Transverse colon (tissue), 4 donors: ENCODE measurements around the gene C8A. TPM values are rescaled to one million over a fixed set of nuclear protein-coding genes. Genes with fewer than 3 reads are reported as not detected.

Experiments used
- DNase-seq: peaks from one replicate; pipeline ENCODE4 v3.0.0-alpha.2; 2019
- H3K27ac ChIP-seq, 4 donors: fragments of 200-600 bp; sonication (generic); 2 replicates each; pipeline ENCODE4 v1.5.1; 2016 to 2018; ENCODE audit warnings: inconsistent platforms in 4 of 4
- H3K27me3 ChIP-seq: fragments of 200-600 bp; sonication (generic); 2 replicates; pipeline ENCODE4 v1.5.1; 2017; ENCODE audit warnings: inconsistent platforms
- H3K36me3 ChIP-seq, 4 donors: fragments of 200-600 bp; sonication (generic); 2 replicates each; pipeline ENCODE4 v1.5.1; 2017 to 2019; ENCODE audit warnings: inconsistent platforms in 4 of 4
- H3K4me1 ChIP-seq, 4 donors: fragments of 200-600 bp; sonication (generic); 2 replicates each; pipeline ENCODE4 v1.5.1; 2017 to 2020; ENCODE audit warnings: inconsistent platforms in 4 of 4
- H3K4me3 ChIP-seq, 4 donors: fragments of 200-600 bp; sonication (generic); 1 replicate in 1 of 4; 2 replicates in 3 of 4; pipeline versions ENCODE4 v1.5.1 to v1.6.1; 2017 to 2019; ENCODE audit warnings: inconsistent platforms in 4 of 4
- H3K9me3 ChIP-seq, 2 donors: fragments of 200-600 bp; sonication (generic); 2 replicates each; pipeline ENCODE4 v1.5.1; 2017 to 2019; ENCODE audit warnings: inconsistent platforms in 2 of 2
- EP300 ChIP-seq: sonication (generic); formaldehyde crosslinking; IDR thresholded peaks from one replicate; pipeline ENCODE4 v1.6.1; 2017; ENCODE audit warnings: antibody characterized with exemption, low read depth
- POLR2A ChIP-seq: fragments of 450-650 bp; IDR thresholded peaks from one replicate; pipeline ENCODE4 v1.6.1; 2016; ENCODE audit warnings: antibody characterized with exemption, mild to moderate bottlenecking, moderate library complexity
- POLR2AphosphoS5 ChIP-seq, 3 donors: sonication (generic); formaldehyde crosslinking; IDR thresholded peaks; one replicate each; pipeline ENCODE4 v1.6.1; 2016; ENCODE audit warnings: antibody characterized with exemption in 3 of 3
- WGBS, 2 donors: methylation state at CpG; one replicate each; pipeline ENCODE4 v1.1.5; 2018; ENCODE audit warnings: low coverage in 1 of 2; 5-methylcytosine and 5-hydroxymethylcytosine counted together
- in situ Hi-C, 4 donors: fragments of 200-750 bp; cut with MboI; loops; one replicate each; pipeline versions ENCODE4 v1.15.0 to v1.15.1; 2017; ENCODE audit warnings: low sequenced_read_pairs in 3 of 4, low pct_ligation_motif_present in 1 of 4, low pct_unique_long_range_greater_than_20kb in 1 of 4
- intact Hi-C: fragments of 100-400 bp; cut with DNase I; formaldehyde crosslinking; loops from one replicate; pipeline ENCODE4 v1.15.1; 2023; ENCODE audit warnings: low total_unique reads
- total RNA-seq, 4 donors: library from RNA; depleted of rRNA; stranded (reverse); fragments of >200 nt; gene quantifications; one replicate each; pipeline ENCODE4 v1.1.0, GENCODE V29; 2016
- TF ChIP-seq, protein P1 (sequence below), 5 experiments: fragments of 200-600 bp in 3 of 5; fragments of 450-650 bp in 2 of 5; sonication (generic) in 3 of 5; IDR thresholded peaks; 1 replicate in 2 of 5; 2 replicates in 3 of 5; pipeline ENCODE4 v1.5.1; 2016 to 2017; ENCODE audit warnings: antibody characterized with exemption in 5 of 5, inconsistent platforms in 3 of 5, mild to moderate bottlenecking in 2 of 5, moderate library complexity in 1 of 5

The C8A gene
- total RNA-seq, 4 donors from 2014 or later: not detected

- TF ChIP-seq POLR2A (no peak), EP300 (no peak), POLR2AphosphoS5 (IDR thresholded peaks at IDR 0.05) (no peak)
- TF ChIP-seq, protein P1, sequence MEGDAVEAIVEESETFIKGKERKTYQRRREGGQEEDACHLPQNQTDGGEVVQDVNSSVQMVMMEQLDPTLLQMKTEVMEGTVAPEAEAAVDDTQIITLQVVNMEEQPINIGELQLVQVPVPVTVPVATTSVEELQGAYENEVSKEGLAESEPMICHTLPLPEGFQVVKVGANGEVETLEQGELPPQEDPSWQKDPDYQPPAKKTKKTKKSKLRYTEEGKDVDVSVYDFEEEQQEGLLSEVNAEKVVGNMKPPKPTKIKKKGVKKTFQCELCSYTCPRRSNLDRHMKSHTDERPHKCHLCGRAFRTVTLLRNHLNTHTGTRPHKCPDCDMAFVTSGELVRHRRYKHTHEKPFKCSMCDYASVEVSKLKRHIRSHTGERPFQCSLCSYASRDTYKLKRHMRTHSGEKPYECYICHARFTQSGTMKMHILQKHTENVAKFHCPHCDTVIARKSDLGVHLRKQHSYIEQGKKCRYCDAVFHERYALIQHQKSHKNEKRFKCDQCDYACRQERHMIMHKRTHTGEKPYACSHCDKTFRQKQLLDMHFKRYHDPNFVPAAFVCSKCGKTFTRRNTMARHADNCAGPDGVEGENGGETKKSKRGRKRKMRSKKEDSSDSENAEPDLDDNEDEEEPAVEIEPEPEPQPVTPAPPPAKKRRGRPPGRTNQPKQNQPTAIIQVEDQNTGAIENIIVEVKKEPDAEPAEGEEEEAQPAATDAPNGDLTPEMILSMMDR (IDR thresholded peaks at IDR 0.05): no peak
- Histone ChIP-seq H3K4me3 (no peak overlapping the region), H3K9me3 (no peaks in the 10 kb centered on the region), H3K36me3 (no peaks in the 10 kb centered on the region), H3K27ac (no peak overlapping the region), H3K27me3 (no peaks in the 10 kb centered on the region), H3K4me1 (no peaks in the 10 kb centered on the region)
- DNase-seq: no peak
- intact Hi-C loops: no loop called here
- in situ Hi-C loops: no loop called here
- 40% methylated on average over 4 of the region's 4 CpGs; no CpG with 5 or more reads in 1 of the 2 donors for WGBS, 2 donors
Measured at GRCh38 chr1:56915960-56916359, 61.4 kb downstream of the C8A start.

DNA sequence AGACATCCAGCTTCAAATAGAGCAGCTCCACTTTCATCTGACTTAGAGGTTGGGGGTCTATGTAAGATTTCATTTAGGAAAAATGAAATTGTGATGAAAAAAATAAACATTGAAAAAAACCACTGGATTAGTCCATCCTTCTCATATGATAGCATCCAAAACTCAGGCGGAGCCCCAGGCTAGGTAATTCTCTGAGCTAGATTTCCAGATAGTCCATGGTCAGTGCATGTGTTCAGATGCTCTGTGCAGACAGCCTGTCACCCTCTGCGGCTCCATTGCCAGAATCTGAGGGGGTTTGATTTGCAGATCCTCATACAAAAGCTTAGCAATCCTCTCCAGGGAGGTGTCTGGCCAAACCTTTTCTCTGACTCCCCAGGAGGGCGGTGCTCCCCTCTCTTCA is 62.0 kb downstream of the C8A start:
- 71 to 83% methylated on average over 1 to 3 of the region's 3 CpGs for WGBS, 2 donors
- in situ Hi-C loops: no loop called here

GRCh38 chr1:56917356-56917755 is 62.8 kb downstream of the C8A start:
- H3K36me3 ChIP-seq: no peaks in the 10 kb centered on the region
- H3K27me3 ChIP-seq: no peaks in the 10 kb centered on the region
- no peaks in the 10 kb centered on the region for H3K4me1 ChIP-seq
- WGBS, 2 donors: 78% methylated on average over 5 of the region's 5 CpGs; no CpG with 5 or more reads in 1 of the 2 donors
- no peak overlapping the region for H3K4me3 ChIP-seq
- in situ Hi-C loops: no loop called here
- no peaks in the 10 kb centered on the region for H3K9me3 ChIP-seq
- intact Hi-C loops: no loop called here
- no peak overlapping the region for H3K27ac ChIP-seq
- DNase-seq: no peak
- TF ChIP-seq EP300: no peak
- TF ChIP-seq, protein P1 (IDR thresholded peaks at IDR 0.05): no peak
- TF ChIP-seq POLR2A: no peak
- TF ChIP-seq POLR2AphosphoS5 (IDR thresholded peaks at IDR 0.05): no peak

More for the DNA sequence above, 62.0 kb downstream of the C8A start:
- Histone ChIP-seq H3K4me3 (no peak overlapping the region), H3K27ac (no peak overlapping the region), H3K27me3 (no peaks in the 10 kb centered on the region), H3K36me3 (no peaks in the 10 kb centered on the region), H3K4me1 (no peaks in the 10 kb centered on the region), H3K9me3 (no peaks in the 10 kb centered on the region)
- intact Hi-C loops: no loop called here
- no peak for DNase-seq
- TF ChIP-seq POLR2A (no peak), EP300 (no peak), POLR2AphosphoS5 (IDR thresholded peaks at IDR 0.05) (no peak)
- TF ChIP-seq, protein P1 (IDR thresholded peaks at IDR 0.05): no peak

DNA sequence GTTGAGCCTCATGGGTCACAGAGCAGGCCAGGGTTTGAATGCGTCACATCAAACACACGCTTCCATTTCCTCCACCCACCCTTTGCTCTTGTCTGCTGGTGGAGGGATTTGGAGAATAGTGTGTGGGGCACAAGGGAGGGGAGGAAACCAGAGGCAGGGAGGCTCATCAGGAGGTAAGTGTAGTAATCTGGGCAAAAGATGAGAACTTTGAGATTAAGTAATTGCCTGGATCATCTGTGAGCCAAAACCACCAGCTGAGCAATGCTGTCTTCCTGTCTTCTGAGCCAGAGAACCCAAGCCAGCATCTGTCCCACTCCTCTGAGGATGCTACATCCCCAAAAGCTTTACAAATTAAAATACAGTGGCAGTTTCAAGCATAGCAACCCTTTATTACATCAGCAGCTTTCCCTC is 66.0 kb downstream of the C8A start:
- no peak overlapping the region for H3K4me3 ChIP-seq
- TF ChIP-seq, protein P1 (IDR thresholded peaks at IDR 0.05): no peak
- no peak for TF ChIP-seq POLR2A
- TF ChIP-seq POLR2AphosphoS5 (IDR thresholded peaks at IDR 0.05): no peak
- no peak for TF ChIP-seq EP300
- H3K4me1 ChIP-seq: no peaks in the 10 kb centered on the region
- H3K27ac ChIP-seq: no peak overlapping the region
- H3K27me3 ChIP-seq: no peaks in the 10 kb centered on the region
- in situ Hi-C loops: no loop called here
- intact Hi-C loops: no loop called here
- no peaks in the 10 kb centered on the region for H3K36me3 ChIP-seq
- H3K9me3 ChIP-seq: no peaks in the 10 kb centered on the region
- 82% methylated on average over 2 of the region's 2 CpGs; no CpG with 5 or more reads in 1 of the 2 donors for WGBS, 2 donors
- DNase-seq: no peak
